Caco-2 (cell line): Measurements from ENCODE around the gene EIF3D. TPM values are rescaled to one million over a fixed set of nuclear protein-coding genes. Genes with fewer than 3 reads are reported as not detected.
A peak's percentile ranks its signal among the peaks of the same experiment; 100 is the strongest.

Experiments used
- BruUV-seq: library from RNA; stranded (reverse); fragments of 400-500 nt; replicated peaks from 2 replicates; lab custom pipeline; 2021; lab: Mats Ljungman, UMichigan
- CTCF ChIA-PET: fragments of 300-600 bp; sonication (Branson Sonifier 250); formaldehyde crosslinking; loops from one replicate; lab custom pipeline; 2022; ENCODE audit warnings: antibody characterized with exemption; lab: Charles Lee
- POLR2A ChIA-PET: fragments of 300-600 bp; sonication (Branson Sonifier 250); formaldehyde crosslinking; loops from one replicate; lab custom pipeline; 2022; ENCODE audit warnings: antibody characterized with exemption; lab: Charles Lee
- DNase-seq, 2 experiments: peaks; one replicate each; pipeline versions ENCODE4 v3.0.0 to v3.0.0-alpha.2; 2020 to 2022
- H3K27me3 ChIP-seq: replicated peaks from 2 replicates; pipeline ENCODE4 v1.6.0; 2011; ENCODE audit warnings: low read length; ENCODE audit not compliant: control insufficient read depth, insufficient read depth
- H3K36me3 ChIP-seq: 2 replicates; pipeline ENCODE4 v1.5.1; 2011; ENCODE audit warnings: low read length; ENCODE audit not compliant: control insufficient read depth, insufficient read depth
- H3K4me1 ChIP-seq: fragments of 250-450 bp; sonication (Bioruptor Pico); 2 replicates; pipeline ENCODE4 v1.5.1; 2020; ENCODE audit warnings: mild to moderate bottlenecking
- H3K4me3 ChIP-seq: 2 replicates; pipeline ENCODE4 v1.5.1; 2011; ENCODE audit warnings: low read depth, mild to moderate bottlenecking, control low read depth, low read length
- H3K9me3 ChIP-seq: fragments of 250-450 bp; sonication (Bioruptor Pico); 2 replicates; pipeline ENCODE4 v1.5.1; 2020; ENCODE audit warnings: mild to moderate bottlenecking, moderate library complexity
- H3K27ac Mint-ChIP-seq: one replicate; pipeline ENCODE4 v1.8.0; 2022; ENCODE audit warnings: mixed read lengths; ENCODE audit not compliant: unreplicated experiment
- H3K27me3 Mint-ChIP-seq: one replicate; pipeline ENCODE4 v1.8.0; 2022; ENCODE audit warnings: mixed read lengths; ENCODE audit not compliant: insufficient read depth, unreplicated experiment
- H3K36me3 Mint-ChIP-seq: one replicate; pipeline ENCODE4 v1.8.0; 2022; ENCODE audit warnings: mild to moderate bottlenecking, mixed read lengths; ENCODE audit not compliant: insufficient read depth, unreplicated experiment
- H3K4me1 Mint-ChIP-seq: one replicate; pipeline ENCODE4 v1.8.0; 2022; ENCODE audit warnings: low read depth, mixed read lengths; ENCODE audit not compliant: unreplicated experiment
- H3K4me3 Mint-ChIP-seq: one replicate; pipeline ENCODE4 v1.8.0; 2022; ENCODE audit warnings: mild to moderate bottlenecking, moderate library complexity, mixed read lengths; ENCODE audit not compliant: unreplicated experiment
- H3K9me3 Mint-ChIP-seq: one replicate; pipeline ENCODE4 v1.8.0; 2022; ENCODE audit warnings: mixed read lengths; ENCODE audit not compliant: unreplicated experiment
- intact Hi-C: fragments of 100-400 bp; cut with micrococcal nuclease; formaldehyde crosslinking; loops from one replicate; pipeline ENCODE4 v1.10.0; 2022; ENCODE audit not compliant: unreplicated experiment
- total RNA-seq: library from RNA; stranded (reverse); gene quantifications from 2 replicates; pipeline ENCODE4 v1.2.3, GENCODE V29; 2022
- TF ChIP-seq, protein P1 (sequence below), 2 experiments: fragments of 200-600 bp in 1 of 2; IDR thresholded peaks; 1 replicate in 1 of 2; 2 replicates in 1 of 2; pipeline versions ENCODE4 v1.5.1 to v1.8.0; 2011 to 2022; ENCODE audit warnings: antibody characterized with exemption in 1 of 2, control low read depth in 1 of 2, inconsistent platforms in 1 of 2, low read depth in 1 of 2, low read length in 1 of 2, mild to moderate bottlenecking in 1 of 2, moderate library complexity in 1 of 2; ENCODE audit not compliant: insufficient read depth in 1 of 2, severe bottlenecking in 1 of 2, unreplicated experiment in 1 of 2

The EIF3D gene
- total RNA-seq, 1 experiment from 2014 or later, result 250 TPM

DNA sequence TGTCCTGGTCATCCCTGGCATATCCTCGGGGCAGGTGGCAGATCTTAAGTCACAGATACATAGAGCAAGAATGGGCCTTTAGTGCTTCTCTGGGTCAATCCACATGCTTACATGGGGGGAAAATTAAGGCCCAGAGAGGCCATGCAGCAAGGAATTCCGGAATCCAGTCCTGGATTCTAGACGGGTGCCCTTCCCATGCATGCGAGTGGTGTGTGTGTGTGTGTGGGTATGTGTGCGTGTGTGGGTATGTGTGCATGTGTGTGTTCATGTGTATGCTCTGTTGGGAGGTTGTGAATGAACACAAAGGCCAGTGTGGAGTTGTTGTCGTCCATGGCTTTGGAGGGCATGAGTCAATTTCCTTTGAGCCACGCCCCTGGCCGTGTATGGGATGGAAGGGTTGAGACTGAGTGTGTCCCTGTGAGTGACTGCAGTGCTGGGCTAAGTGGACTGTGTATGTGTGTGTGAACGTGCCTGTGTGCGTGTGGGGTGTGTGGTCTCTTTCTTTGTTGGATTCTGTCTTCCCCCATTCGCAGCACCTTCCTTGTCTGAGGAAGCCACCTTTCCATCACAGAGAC, 33.4 kb upstream of the EIF3D start:
- H3K27ac Mint-ChIP-seq, result peak overlapping the region; percentile 6
- DNase-seq, result no peak
- no peak overlapping the region for H3K4me3 Mint-ChIP-seq

DNA sequence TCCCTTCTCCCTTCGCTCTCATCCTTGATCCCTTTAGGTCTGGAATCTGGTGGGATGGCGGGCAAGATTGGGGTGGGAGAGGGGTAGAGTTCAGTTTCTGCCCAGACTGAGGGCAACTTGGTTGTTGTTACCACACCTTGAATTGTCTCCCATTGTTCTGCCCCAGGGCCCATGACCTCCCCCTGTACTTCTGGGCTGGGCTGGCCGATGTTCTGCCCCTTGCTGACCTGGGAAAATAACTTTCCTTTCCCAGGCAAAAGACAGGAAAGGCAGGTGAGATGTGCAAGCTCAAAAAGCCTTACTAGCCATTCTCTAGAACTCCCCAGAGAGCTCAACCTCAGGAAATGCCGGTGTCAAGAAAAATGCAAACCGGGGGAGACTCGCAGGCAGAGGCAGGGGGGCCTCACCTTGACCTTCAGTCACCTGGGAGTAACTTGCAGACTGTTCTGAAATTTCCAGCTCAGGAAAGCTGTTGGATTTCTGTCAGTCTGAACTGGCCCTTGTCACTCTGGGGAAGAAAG, 32.4 kb upstream of the EIF3D start:
- Mint-ChIP-seq H3K27ac (no peak overlapping the region), H3K4me3 (no peak overlapping the region), H3K27me3 (peaks cover 3% of the 10 kb centered on the region), H3K36me3 (no peaks in the 10 kb centered on the region), H3K9me3 (no peaks in the 10 kb centered on the region), H3K4me1 (no peaks in the 10 kb centered on the region)
- BruUV-seq, result no TSS peak
- DNase-seq, result no peak
- H3K36me3 ChIP-seq, result no peaks in the 10 kb centered on the region
- ChIA-PET CTCF (no interaction called here), POLR2A (no interaction called here)
- H3K4me1 ChIP-seq, result no peaks in the 10 kb centered on the region
- no peaks in the 10 kb centered on the region for H3K27me3 ChIP-seq
- H3K9me3 ChIP-seq, result no peaks in the 10 kb centered on the region
- no peak overlapping the region for H3K4me3 ChIP-seq
- intact Hi-C loops, result no loop called here
- TF ChIP-seq, protein P1, sequence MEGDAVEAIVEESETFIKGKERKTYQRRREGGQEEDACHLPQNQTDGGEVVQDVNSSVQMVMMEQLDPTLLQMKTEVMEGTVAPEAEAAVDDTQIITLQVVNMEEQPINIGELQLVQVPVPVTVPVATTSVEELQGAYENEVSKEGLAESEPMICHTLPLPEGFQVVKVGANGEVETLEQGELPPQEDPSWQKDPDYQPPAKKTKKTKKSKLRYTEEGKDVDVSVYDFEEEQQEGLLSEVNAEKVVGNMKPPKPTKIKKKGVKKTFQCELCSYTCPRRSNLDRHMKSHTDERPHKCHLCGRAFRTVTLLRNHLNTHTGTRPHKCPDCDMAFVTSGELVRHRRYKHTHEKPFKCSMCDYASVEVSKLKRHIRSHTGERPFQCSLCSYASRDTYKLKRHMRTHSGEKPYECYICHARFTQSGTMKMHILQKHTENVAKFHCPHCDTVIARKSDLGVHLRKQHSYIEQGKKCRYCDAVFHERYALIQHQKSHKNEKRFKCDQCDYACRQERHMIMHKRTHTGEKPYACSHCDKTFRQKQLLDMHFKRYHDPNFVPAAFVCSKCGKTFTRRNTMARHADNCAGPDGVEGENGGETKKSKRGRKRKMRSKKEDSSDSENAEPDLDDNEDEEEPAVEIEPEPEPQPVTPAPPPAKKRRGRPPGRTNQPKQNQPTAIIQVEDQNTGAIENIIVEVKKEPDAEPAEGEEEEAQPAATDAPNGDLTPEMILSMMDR (IDR thresholded peaks at IDR 0.05; ENCODE audit: insufficient read depth in 1 of 2, low read depth in 1 of 2, low read length in 1 of 2, severe bottlenecking in 1 of 2, unreplicated experiment in 1 of 2), result no peak

More for the DNA sequence above, 33.4 kb upstream of the EIF3D start:
- CTCF ChIA-PET, result no interaction called here
- Histone ChIP-seq H3K36me3 (no peaks in the 10 kb centered on the region), H3K4me1 (no peaks in the 10 kb centered on the region), H3K27me3 (no peaks in the 10 kb centered on the region), H3K4me3 (no peak overlapping the region), H3K9me3 (no peaks in the 10 kb centered on the region)
- no TSS peak for BruUV-seq
- H3K27me3 Mint-ChIP-seq, result peaks cover 3% of the 10 kb centered on the region
- no peaks in the 10 kb centered on the region for H3K36me3 Mint-ChIP-seq
- TF ChIP-seq, protein P1 (IDR thresholded peaks at IDR 0.05; ENCODE audit: insufficient read depth in 1 of 2, low read depth in 1 of 2, low read length in 1 of 2, severe bottlenecking in 1 of 2, unreplicated experiment in 1 of 2), result no peak
- no peaks in the 10 kb centered on the region for H3K4me1 Mint-ChIP-seq
- no peaks in the 10 kb centered on the region for H3K9me3 Mint-ChIP-seq
- intact Hi-C loops, result no loop called here
- POLR2A ChIA-PET, result no interaction called here

DNA sequence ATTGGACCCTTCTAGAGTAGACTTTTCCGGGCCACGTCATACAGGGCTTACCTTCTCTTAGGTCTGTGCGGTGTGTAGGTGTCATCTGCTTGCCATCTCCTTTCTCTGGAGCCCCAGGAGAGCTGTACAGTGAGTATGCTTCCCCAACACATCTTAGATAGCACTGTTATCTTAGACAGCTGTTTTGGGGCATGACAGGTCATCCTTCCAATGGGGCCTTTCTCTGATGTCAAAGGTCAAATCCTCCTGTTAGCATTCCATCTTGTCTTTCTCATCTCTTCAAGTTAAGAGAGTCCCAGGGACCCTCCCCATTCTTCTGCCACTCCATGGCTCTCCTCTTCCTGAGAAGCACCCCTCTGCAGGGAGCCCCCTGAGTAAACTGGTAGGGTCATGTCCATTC, 31.0 kb upstream of the EIF3D start:
- Mint-ChIP-seq H3K27me3 (peaks cover 7% of the 10 kb centered on the region), H3K4me3 (no peak overlapping the region), H3K36me3 (no peaks in the 10 kb centered on the region), H3K27ac (no peak overlapping the region), H3K9me3 (no peaks in the 10 kb centered on the region), H3K4me1 (no peaks in the 10 kb centered on the region)
- H3K9me3 ChIP-seq, result no peaks in the 10 kb centered on the region
- H3K4me1 ChIP-seq, result no peaks in the 10 kb centered on the region
- ChIA-PET POLR2A (interaction anchor here (0.7 kb wide), 1 partner anchor 29 kb away, joined by 3 read pairs; no protein-coding TSS in a partner anchor), CTCF (interaction anchor here (0.7 kb wide), 1 partner anchor 296 kb away, joined by 4 read pairs; no protein-coding TSS in a partner anchor)
- intact Hi-C loops, result no loop called here
- DNase-seq, result no peak
- H3K36me3 ChIP-seq, result no peaks in the 10 kb centered on the region
- H3K4me3 ChIP-seq, result no peak overlapping the region
- BruUV-seq, result no TSS peak
- no peaks in the 10 kb centered on the region for H3K27me3 ChIP-seq
- TF ChIP-seq, protein P1 (IDR thresholded peaks at IDR 0.05; ENCODE audit: insufficient read depth in 1 of 2, low read depth in 1 of 2, low read length in 1 of 2, severe bottlenecking in 1 of 2, unreplicated experiment in 1 of 2), result no peak
